ENCODE data around the gene XXYLT1.

DNA sequence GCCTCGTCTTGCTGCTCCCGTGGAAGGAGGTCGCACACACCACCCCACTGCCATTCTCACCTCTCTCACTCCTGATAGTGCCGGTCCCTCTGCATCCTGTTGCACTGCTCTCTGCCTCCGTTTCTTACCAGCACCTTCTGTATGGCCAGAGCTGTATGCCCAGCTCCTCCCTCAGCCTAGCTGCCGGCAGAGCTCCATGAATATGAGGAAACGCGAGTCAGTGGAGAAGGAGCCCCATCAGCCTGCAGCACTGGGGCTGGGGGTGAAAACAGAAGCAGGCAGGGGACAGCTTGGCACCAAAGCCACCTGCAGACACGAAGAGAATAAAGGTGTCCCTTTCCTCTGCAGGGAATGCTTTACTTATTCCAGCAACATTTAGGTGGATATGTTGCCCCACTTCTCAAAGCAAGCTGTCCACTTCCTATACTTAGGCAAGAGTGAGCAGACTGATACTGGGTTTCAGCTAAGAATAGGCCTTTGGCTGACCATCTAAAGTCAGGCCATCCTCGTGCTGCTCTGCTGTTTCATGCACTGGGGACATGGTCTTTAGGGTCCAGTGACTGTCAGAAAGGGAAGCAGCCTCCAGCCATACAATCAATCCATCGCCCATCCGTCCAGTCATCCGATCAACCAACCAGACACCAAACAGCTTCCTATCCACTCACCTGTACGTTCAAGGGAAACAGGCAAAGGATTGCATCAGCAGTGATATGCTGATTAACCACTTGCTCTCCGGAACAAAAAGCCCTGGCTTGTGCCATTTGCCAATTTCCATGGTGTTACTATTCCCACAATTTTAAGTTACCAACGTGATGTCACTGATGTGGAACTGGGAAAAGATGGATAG is 222.7 kb downstream of the XXYLT1 start:
- TF ChIP-seq EZH2 (IDR thresholded peaks at IDR 0.05; ENCODE audit: borderline replicate concordance, low read depth, low read length) (no peak), POLR2G (IDR thresholded peaks at IDR 0.05; ENCODE audit: low read depth, low read length) (no peak), ZBTB12 (CRISPR knock-in tag; IDR thresholded peaks at IDR 0.05) (no peak), BHLHE40 (IDR thresholded peaks at IDR 0.05; ENCODE audit: low read length) (no peak), USF2 (CRISPR knock-in tag; IDR thresholded peaks at IDR 0.05) (no peak), JUND (IDR thresholded peaks at IDR 0.05; ENCODE audit: borderline replicate concordance, low read depth, low read length) (no peak), JUND (tag; IDR thresholded peaks at IDR 0.05; ENCODE audit: borderline replicate concordance, low read depth, low read length) (no peak)
- TF ChIP-seq, protein P1, sequence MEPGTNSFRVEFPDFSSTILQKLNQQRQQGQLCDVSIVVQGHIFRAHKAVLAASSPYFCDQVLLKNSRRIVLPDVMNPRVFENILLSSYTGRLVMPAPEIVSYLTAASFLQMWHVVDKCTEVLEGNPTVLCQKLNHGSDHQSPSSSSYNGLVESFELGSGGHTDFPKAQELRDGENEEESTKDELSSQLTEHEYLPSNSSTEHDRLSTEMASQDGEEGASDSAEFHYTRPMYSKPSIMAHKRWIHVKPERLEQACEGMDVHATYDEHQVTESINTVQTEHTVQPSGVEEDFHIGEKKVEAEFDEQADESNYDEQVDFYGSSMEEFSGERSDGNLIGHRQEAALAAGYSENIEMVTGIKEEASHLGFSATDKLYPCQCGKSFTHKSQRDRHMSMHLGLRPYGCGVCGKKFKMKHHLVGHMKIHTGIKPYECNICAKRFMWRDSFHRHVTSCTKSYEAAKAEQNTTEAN (CRISPR knock-in tag; IDR thresholded peaks at IDR 0.05), result no peak
- TF ChIP-seq, protein P2, sequence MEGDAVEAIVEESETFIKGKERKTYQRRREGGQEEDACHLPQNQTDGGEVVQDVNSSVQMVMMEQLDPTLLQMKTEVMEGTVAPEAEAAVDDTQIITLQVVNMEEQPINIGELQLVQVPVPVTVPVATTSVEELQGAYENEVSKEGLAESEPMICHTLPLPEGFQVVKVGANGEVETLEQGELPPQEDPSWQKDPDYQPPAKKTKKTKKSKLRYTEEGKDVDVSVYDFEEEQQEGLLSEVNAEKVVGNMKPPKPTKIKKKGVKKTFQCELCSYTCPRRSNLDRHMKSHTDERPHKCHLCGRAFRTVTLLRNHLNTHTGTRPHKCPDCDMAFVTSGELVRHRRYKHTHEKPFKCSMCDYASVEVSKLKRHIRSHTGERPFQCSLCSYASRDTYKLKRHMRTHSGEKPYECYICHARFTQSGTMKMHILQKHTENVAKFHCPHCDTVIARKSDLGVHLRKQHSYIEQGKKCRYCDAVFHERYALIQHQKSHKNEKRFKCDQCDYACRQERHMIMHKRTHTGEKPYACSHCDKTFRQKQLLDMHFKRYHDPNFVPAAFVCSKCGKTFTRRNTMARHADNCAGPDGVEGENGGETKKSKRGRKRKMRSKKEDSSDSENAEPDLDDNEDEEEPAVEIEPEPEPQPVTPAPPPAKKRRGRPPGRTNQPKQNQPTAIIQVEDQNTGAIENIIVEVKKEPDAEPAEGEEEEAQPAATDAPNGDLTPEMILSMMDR (IDR thresholded peaks at IDR 0.05 in 2 of 3, conservative IDR thresholded peaks at IDR 0.05 in 1 of 3; ENCODE audit: insufficient read depth in 2 of 3, low read depth in 1 of 3, low read length in 3 of 3), result no peak
- TF ChIP-seq, protein P3, sequence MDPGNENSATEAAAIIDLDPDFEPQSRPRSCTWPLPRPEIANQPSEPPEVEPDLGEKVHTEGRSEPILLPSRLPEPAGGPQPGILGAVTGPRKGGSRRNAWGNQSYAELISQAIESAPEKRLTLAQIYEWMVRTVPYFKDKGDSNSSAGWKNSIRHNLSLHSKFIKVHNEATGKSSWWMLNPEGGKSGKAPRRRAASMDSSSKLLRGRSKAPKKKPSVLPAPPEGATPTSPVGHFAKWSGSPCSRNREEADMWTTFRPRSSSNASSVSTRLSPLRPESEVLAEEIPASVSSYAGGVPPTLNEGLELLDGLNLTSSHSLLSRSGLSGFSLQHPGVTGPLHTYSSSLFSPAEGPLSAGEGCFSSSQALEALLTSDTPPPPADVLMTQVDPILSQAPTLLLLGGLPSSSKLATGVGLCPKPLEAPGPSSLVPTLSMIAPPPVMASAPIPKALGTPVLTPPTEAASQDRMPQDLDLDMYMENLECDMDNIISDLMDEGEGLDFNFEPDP (CRISPR knock-in tag; IDR thresholded peaks at IDR 0.05), result no peak

Measured in K562 (cell line).